Ascending aorta (tissue), 2 donors: ENCODE data around the gene STXBP1. TPM values are rescaled to one million over a fixed set of nuclear protein-coding genes. Genes with fewer than 3 reads are reported as not detected.
"Not testable (repeated sequence)": the region's sequence is repeated elsewhere in the genome, so short reads cannot be mapped to it uniquely, and the experiment has no call there.

ENCODE experiments used
- DNase-seq, 2 donors: peaks; one replicate each; pipeline ENCODE4 v3.0.0-alpha.2; 2019; ENCODE audit warnings: low spot score in 2 of 2
- H3K27ac ChIP-seq, 2 donors: fragments of 200-600 bp; sonication (generic); one replicate each; pipeline ENCODE4 v1.5.1; 2016 to 2017; ENCODE audit warnings: mild to moderate bottlenecking in 1 of 2
- H3K27me3 ChIP-seq: fragments of 200-600 bp; sonication (generic); one replicate; pipeline ENCODE4 v1.5.1; 2017
- H3K36me3 ChIP-seq, 2 donors: fragments of 200-600 bp; sonication (generic); one replicate each; pipeline ENCODE4 v1.5.1; 2016
- H3K4me1 ChIP-seq, 2 donors: fragments of 200-600 bp; sonication (generic); one replicate each; pipeline ENCODE4 v1.5.1; 2016 to 2017; ENCODE audit warnings: mild to moderate bottlenecking in 1 of 2
- H3K4me3 ChIP-seq, 2 donors: fragments of 200-600 bp; sonication (generic); one replicate each; pipeline ENCODE4 v1.5.1; 2016 to 2017; ENCODE audit warnings: mild to moderate bottlenecking in 1 of 2
- H3K9me3 ChIP-seq, 2 donors: fragments of 200-600 bp; sonication (generic); one replicate each; pipeline ENCODE4 v1.5.1; 2016
- CTCF ChIP-seq, 3 experiments: fragments of 200-600 bp in 2 of 3; fragments of 450-650 bp in 1 of 3; sonication (generic) in 2 of 3; IDR thresholded peaks; one replicate each; pipeline ENCODE4 v1.5.1; 2016 to 2019; ENCODE audit warnings: antibody characterized with exemption in 3 of 3, mild to moderate bottlenecking in 1 of 3, moderate library complexity in 1 of 3
- intact Hi-C: fragments of 100-400 bp; cut with DNase I; formaldehyde crosslinking; loops from one replicate; pipeline ENCODE4 v1.15.1; 2023
- total RNA-seq: library from RNA; depleted of rRNA; stranded (reverse); fragments of >200 nt; gene quantifications from one replicate; pipeline ENCODE4 v1.1.0, GENCODE V29; 2016

STXBP1 gene
- total RNA-seq, 1 donor from 2014 or later, result 29.3 TPM

DNA sequence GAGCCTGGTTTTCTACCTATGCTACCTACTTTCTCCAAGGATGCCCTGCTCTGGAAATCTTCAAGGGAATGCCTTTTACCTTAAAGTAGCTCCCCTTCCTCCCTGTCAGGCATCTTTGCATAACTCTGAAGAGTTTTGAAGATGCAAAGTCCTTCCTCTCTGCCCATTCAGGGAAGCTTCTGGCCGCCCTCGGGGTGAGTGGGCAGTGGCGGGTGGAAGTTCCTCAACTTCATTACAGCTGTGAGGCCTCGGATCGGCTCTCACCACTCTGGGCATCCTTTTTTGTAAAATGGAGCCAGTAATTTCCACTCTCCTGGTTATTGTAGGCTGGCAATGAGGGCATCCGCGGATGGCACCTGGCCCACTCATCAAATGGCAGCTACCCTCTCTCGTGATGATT is 31.7 kb upstream of the STXBP1 start:
- Histone ChIP-seq H3K36me3 (no peaks in the 10 kb centered on the region), H3K4me1 (peaks cover 4 to 27% of the 10 kb centered on the region in 2 donors), H3K27ac (peak overlapping the region; percentile 97), H3K4me3 (no peak overlapping the region), H3K27me3 (no peaks in the 10 kb centered on the region), H3K9me3 (no peaks in the 10 kb centered on the region)
- no peak for TF ChIP-seq CTCF (IDR thresholded peaks at IDR 0.05)
- DNase-seq, result no peak
- intact Hi-C loops, result loop anchor here (2.0 kb wide), 1 partner anchor 56 kb away; no protein-coding TSS in a partner anchor

DNA sequence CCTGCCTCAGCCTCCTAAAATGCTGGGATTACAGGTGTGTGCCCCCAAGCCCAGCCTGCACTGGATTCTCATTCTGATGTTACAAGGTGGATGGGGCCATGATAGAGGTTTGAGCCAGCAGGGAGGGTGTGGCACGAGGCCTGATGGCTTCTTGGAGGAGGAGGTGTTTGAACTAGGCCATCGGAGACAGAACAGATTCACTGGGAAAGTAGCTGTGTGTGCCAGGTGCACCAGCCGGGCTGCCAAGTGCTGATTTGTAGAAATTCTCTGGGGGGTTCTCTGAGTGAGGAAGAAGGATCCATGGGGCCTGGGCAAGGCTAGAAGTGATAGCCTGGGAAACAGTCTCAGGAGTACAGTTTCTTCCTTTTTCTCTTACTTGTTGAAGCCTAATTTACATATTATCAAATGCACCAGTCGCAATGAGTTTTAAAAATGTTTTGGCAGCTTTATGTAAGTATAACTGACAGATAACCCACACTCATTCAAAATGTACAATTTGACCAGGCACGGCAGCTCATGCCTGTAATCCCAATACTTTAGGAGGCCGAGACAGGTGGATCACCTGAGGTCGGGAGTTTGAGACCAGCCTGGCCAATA is 31.1 kb upstream of the STXBP1 start:
- Histone ChIP-seq H3K27ac (peak overlapping the region; percentile 1 to 97), H3K4me3 (no peak overlapping the region), H3K36me3 (no peaks in the 10 kb centered on the region), H3K9me3 (no peaks in the 10 kb centered on the region), H3K27me3 (no peaks in the 10 kb centered on the region), H3K4me1 (peaks cover 4 to 27% of the 10 kb centered on the region in 2 donors)
- no peak for TF ChIP-seq CTCF (IDR thresholded peaks at IDR 0.05)
- intact Hi-C loops, result loop anchor here (2.0 kb wide), 1 partner anchor 56 kb away; no protein-coding TSS in a partner anchor
- DNase-seq, result no peak

DNA sequence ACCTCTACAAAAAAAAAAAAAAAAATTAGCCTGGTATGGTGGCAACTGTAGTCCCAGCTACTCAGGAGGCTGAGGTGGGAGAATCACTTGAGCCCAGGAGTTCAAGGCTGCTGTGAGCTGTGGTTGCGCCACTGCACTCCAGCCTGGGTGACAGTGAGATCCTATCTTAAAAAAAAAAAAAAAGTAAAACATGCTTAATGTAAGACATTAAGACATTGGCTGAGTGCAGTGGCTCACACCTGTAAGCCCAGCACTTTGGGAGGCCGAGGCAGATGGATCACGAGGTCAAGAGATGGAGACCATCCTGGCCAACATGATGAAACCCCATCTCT is 27.6 kb upstream of the STXBP1 start:
- not testable (repeated sequence) for H3K4me3 ChIP-seq

DNA sequence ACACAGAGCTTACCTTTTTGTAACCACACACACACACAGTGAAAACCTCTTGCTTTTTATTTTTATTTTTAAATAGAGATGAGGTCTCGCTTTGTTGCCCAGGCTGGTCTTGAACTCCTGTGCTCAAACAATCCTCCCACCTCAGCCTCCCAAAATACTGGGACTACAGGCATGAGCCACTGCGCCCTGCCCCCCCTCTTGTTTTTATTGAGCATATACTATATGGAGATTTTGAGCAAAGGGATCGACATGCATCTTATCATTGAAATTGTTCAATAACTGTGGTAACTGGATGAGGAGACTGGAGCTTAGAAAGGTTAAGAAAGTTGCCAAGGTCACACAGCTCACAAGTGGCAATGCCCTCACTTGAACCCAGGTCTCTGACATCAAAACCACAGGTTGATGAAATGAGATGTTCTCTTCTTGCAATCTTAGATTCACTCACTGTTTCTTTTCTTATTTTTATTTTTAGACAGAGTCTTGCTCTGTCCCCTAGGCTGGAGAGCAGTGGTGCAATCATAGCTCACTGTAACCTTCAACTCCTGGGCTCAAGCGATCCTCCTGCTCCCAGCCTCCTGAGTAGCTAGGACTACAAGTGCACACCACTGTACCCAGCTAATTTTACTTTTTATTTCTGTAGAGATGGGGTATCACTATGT is 26.8 kb upstream of the STXBP1 start:
- no peak for DNase-seq
- Histone ChIP-seq H3K4me3 (no peak overlapping the region), H3K9me3 (no peaks in the 10 kb centered on the region), H3K27ac (peak overlapping the region; percentile 73 to 80), H3K27me3 (no peaks in the 10 kb centered on the region), H3K36me3 (no peaks in the 10 kb centered on the region), H3K4me1 (peaks cover 0 to 11% of the 10 kb centered on the region in 2 donors)
- TF ChIP-seq CTCF (IDR thresholded peaks at IDR 0.05), result no peak
- intact Hi-C loops, result loop anchor here (2.0 kb wide), 1 partner anchor 16 kb away; a partner anchor contains a TSS

More for the DNA sequence above, 27.6 kb upstream of the STXBP1 start:
- Histone ChIP-seq H3K27ac (peak overlapping the region; percentile 73 to 80), H3K4me1 (peaks cover 1 to 18% of the 10 kb centered on the region in 2 donors)
- not testable (repeated sequence) for H3K9me3 ChIP-seq, H3K36me3 ChIP-seq, H3K27me3 ChIP-seq, DNase-seq
- intact Hi-C loops, result loop anchor here (2.0 kb wide), 1 partner anchor 16 kb away; a partner anchor contains a TSS

DNA sequence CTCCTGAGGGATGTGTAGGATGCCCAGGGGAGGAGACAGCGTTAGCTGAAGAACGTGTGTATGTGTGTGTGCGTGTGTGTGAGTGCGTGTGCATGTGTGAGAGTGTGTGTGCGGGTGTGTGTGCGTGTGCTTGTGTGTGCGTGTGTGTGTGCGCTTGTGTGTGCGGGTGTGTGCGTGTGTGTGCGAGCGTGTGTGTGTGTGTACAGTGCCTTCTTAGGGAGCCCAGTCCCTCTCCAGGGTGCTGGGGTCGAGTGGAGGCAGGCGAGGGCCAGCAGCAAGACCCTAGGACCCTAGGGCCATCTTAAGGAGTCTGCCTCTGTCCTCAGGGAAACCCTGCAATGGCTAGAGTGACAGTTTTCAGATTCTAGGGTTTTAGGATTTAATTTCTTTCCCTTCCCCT is 26.0 kb upstream of the STXBP1 start:
- intact Hi-C loops, result loop anchor here (1.0 kb wide), 1 partner anchor 82 kb away; no protein-coding TSS in a partner anchor
- Histone ChIP-seq H3K27ac (no peak overlapping the region), H3K9me3 (no peaks in the 10 kb centered on the region)

More for the DNA sequence above, 26.0 kb upstream of the STXBP1 start:
- DNase-seq, result no peak
- no peak overlapping the region for H3K4me3 ChIP-seq
- TF ChIP-seq CTCF (IDR thresholded peaks at IDR 0.05), result no peak
- peaks cover 0 to 9% of the 10 kb centered on the region in 2 donors for H3K4me1 ChIP-seq
- H3K36me3 ChIP-seq, result no peaks in the 10 kb centered on the region
- H3K27me3 ChIP-seq, result no peaks in the 10 kb centered on the region
